Middle frontal gyrus (tissue), 1 donor: ENCODE data around the gene TECPR2.
"Not testable (repeated sequence)": the region's sequence is repeated elsewhere in the genome, so short reads cannot be mapped to it uniquely, and the experiment has no call there.

Experiments used
- DNase-seq: peaks from one replicate; pipeline ENCODE4 v3.0.0-alpha.2; 2015; ENCODE audit warnings: low spot score; ENCODE audit errors: extremely low spot score

TECPR2 gene

DNA sequence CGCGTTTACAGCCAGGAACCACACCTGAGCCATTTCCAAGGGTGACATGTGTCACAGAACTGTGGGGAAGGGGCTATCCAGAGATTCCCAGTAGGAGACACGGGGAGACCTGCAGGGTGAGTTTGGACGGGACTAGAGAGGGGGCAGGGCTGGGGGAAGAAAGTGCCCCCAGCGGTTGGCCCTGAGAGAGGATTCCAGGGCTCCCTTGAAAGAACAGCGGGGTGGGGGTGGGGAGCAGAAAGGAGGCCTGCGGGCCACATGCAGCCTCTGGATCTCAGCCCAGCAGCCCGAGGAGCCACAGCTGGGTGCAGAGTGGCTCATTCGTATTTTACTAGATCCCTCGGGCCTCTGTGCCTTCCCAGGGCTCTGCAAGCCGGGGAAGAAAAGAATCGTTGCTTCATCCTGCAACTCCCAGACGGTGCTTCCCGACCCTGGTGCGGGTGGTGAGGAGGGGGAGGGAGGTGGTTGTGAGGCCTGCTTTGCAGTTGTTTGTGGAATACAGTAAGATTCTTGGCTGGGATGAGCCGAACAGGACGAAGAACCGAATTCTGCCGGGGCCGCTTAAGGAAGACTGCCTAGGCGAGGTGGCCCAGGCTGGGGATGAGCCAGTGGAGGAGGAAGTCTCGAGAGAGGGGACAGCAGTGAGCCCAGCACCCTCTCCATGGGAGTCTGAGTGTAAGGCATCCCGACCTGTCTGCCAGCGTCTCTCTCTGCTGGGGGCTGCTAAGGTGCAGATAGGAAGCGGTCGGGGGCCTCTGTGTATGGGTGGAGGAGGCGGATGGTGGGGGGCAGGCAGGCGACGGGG, 182.9 kb downstream of the TECPR2 start:
- DNase-seq: no peak

DNA sequence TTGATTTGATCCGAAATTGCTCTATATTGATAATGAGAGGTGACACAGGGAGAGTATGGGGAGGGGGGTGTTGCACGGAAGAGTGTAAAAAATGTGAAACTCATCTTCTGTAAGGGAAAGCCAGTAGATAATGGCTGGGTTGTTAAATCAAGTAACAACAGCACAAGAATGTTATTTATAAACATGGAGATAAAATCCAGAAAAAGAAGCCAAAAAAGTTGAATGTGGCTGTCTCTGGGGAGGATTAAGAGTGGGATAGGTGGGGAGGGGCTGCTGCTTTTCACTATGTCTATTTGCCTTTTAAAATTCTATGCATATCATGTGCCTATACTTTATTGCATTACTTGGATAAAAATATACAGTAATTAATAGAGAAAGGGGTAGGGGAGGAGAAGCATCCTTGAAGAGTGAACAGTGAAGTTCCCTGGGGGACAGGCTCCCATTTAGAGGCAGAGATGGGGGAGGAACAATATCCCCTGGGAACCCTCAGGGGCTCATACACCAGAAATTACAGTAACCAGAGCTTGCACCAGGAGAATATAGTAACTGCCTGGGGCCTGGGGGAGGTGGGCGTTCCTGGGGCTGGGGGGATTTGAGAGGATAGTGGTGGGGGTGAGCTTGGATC, 186.0 kb downstream of the TECPR2 start:
- DNase-seq: no peak

DNA sequence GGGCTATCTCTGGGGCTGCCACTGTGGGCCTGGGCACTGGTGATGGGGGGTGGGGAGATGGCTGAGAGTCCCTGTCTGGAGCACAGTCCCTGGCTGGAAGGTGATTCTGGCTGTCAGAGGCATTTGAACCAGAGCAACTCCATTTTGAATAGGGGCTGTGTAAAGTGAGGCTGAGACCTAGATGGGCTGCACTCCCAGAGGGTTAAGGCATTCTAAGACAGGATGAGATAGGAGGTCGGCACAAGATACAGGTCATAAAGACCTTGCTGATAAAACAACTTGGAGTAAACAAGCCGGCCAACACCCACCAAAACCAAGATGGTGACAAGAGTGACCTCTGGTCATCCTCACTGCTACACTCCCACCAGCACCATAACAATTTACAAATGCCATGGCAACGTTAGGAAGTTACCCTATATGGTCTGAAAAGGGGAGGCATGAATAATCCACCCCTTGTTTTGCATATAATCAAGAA, 188.2 kb downstream of the TECPR2 start:
- not testable (repeated sequence) for DNase-seq
